Activated CD8-positive, alpha-beta memory T cell treated with anti-CD3 and anti-CD28 coated beads for 4 hours (primary cell): ENCODE measurements around the gene ATE1.
A peak's percentile ranks its signal among the peaks of the same experiment; 100 is the strongest.
"Not testable (repeated sequence)": the region's sequence is repeated elsewhere in the genome, so short reads cannot be mapped to it uniquely, and the experiment has no call there.

ENCODE experiments used
- DNase-seq, 2 donors: peaks; one replicate each; pipeline ENCODE4 v3.0.0-alpha.2; 2020; ENCODE audit warnings: low read depth in 2 of 2

ATE1 gene

GRCh38 chr10:121930268-121931085 lies 2.6 kb upstream of the ATE1 start:
- not testable (repeated sequence) for DNase-seq

DNA sequence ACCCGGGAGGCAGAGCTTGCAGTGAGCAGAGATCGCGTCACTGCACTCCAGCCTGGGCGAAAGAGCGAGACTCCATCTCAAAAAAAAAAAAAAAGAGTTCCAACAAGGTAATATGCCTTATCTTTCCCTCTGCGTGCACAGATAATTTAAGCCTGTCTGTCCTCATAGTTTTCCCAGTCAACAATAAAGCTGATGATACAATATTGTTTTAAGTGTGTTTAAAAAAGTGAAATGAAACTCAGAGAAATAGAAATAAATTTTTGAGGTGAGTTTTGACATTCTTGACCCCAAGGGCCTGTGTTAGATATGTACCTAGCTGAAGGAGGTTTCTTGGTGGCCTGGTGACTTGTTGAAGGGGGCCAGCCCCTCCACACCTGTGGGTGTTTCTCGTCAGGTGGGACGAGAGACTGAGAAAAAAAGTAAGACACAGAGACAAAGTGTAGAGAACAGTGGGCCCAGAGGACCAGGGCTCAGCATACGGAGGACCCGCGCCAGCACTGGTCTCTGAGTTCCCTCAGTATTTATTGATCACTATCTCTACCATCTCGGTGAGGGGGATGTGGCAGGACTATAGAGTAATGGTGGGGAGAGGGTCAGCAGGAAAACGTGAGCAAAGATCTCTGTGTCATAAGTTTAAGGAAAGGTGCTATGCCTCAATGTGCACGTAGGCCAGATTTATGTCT lies 1.9 kb upstream of the ATE1 start:
- not testable (repeated sequence) for DNase-seq

DNA sequence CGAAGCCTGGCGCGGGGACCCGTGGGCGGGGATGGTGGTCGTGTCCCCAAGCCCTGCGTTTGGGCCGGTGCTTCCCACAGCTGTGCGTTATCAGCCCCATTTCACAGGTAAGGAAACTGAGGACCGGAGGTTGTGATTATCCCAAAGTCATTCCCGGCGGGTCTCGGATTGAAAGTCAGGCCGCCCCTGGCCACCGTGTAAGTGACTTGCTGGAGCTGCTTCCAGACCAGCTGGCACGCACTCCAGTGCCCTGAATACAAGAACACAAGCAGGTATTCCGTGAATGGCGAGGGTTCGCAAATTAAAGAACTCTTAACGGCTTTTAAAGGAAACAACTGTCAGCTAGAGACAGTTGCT lies 675 bp upstream of the ATE1 start:
- DNase-seq = no peak

- peak in 1 of 2 donors; percentile 11 for DNase-seq
Observed at GRCh38 chr10:121927318-121927840, 452 bp downstream of the ATE1 start.

- DNase-seq = no peak
Observed at GRCh38 chr10:121926671-121927317, 1.0 kb downstream of the ATE1 start.

DNA sequence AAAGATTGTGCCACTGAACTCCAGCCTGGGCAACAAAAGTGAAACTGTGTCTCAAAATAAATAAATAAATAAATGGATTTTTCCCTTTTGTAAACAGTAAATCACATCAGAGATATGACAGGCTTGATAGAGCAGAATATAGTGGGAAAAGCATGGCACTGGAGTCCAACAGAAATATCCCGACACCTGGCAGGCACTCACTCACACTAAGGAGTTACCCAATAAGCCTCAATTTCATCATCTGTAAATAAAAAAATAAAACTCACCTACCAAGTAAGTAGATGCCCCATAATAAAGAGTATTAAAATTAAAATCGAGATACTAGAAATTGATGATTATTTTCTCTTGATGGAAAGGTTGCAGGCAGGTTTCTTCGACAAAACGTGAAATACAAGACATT lies 1.7 kb downstream of the ATE1 start:
- DNase-seq = no peak

- DNase-seq = no peak
Observed at GRCh38 chr10:121921238-121921931, 6.4 kb downstream of the ATE1 start.

DNA sequence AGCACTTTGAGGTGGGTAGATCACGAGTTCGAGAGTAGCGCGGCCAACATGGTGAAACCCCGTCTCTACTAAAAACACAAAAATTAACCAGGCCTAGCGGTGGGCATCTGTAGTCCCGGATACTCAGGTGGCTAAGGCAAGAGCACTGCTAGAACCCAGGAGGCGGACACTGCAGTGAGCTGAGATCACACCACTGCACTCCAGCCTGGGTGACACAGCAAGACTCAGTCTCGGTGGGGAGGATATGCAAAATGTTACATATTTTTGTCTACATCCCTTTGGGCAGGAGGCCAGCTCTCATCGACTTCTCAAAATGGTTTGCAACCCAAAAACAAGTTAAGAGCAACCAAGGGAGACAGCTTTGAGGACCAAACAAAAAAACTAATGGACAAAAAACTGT lies 8.2 kb downstream of the ATE1 start:
- no peak for DNase-seq

- DNase-seq = not testable (repeated sequence)
Observed at GRCh38 chr10:121918800-121919199, 9.0 kb downstream of the ATE1 start.

GRCh38 chr10:121914661-121915060 lies 13.2 kb downstream of the ATE1 start:
- no peak for DNase-seq

- no peak for DNase-seq
Observed at GRCh38 chr10:121911421-121911697, 16.5 kb downstream of the ATE1 start.

DNA sequence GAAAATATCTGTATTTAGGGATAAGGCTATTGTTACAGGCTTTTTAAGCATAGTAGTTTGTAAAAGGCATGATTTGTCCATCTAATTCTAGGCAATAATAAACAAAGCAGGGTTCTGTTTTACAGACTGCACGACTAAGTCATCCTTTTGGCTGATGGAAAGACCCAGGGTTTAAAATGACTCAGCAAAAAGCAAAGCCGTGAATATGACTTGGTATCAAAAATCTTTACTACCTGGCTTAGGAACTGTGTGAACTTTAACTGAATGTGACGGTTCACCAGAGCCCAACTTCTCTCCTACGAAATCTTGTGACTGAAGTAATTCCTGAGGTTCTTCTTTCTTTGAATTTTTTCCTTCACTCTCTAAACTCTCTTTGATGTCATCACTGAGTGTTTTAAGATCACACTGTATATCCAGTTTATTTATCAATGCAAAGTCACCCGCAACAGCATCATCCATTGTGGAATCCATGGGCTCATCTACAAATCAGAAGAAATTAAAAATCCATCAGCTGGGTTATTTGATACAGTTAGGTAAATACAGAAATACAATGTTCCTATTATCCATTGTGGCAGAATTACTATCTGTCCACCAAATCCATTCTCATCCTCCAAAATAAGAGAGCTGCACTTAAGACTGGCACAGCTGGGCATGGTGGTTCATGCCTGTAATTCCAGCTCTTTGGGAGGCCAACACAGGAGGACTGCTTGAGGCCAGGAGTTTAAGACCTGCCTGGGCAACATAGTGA lies 17.0 kb downstream of the ATE1 start:
- DNase-seq = no peak

DNA sequence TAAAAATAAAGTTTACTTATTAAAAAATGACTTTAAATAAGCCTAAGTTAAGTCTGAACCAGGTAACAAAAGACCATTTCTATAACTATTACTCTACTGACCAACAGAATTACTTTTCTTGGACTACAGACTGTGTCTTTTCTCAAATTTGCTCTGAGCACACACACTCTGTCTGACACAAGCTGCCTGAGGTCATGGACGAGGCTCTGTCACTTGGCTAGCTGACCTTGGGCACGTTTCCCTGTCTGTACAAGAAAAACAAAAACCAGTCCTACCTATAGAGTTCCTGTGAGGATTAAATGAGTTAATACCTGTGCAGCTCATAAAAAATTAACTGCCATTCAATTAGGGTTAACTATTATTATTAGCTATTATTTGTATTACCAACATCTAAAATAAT lies 22.9 kb downstream of the ATE1 start:
- DNase-seq = no peak

DNA sequence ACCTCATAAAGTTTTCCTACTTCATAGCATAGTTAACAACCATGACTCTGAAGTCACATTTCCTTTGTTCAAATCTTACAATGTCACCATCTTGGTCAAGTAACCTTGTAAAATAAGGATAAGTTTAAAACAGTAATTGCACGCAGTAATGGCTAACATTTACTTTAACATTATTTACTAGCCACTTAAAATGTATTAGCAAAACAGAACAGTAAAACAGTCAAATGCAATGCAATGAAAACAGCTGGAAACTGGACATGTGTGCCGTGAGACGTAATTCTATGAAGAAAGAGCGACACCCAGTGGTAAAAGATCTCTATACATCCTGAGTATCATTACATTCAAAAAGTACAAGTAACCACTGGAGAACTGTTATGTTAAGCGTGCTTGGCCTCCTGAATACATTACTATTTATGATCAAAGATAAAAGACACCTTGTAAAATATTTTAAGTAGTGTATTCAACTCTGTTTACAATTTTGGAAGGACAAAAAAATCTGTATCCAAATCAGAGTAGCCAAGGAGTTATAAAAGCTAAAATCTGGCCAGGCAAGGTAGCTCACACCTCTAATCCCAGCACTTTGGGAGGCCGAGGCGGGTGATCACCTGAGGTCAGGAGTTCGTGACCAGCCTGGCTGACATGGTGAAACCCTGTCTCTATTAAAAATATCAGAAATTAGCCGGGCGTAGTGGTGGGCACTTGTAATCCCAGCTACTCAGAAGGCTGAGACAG lies 27.2 kb downstream of the ATE1 start:
- DNase-seq = no peak

DNA sequence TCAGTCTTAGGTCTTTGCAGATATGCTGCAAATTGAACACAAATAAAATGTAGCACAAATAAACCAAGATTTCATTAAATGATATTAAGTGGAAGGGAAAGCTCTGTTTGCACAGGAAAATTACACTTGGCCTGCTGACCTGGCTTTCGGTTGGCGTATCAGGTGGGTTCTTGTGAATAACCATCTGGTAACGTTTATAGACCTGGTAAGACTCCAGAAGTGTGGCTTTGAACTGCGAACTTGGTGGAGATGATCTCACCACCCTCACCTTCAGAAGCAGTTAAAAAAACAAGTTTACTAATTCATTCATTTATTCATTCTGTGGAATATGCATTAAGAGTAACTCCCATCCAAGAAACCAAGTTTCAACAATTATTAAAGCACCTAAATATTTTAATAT lies 28.1 kb downstream of the ATE1 start:
- no peak for DNase-seq

DNA sequence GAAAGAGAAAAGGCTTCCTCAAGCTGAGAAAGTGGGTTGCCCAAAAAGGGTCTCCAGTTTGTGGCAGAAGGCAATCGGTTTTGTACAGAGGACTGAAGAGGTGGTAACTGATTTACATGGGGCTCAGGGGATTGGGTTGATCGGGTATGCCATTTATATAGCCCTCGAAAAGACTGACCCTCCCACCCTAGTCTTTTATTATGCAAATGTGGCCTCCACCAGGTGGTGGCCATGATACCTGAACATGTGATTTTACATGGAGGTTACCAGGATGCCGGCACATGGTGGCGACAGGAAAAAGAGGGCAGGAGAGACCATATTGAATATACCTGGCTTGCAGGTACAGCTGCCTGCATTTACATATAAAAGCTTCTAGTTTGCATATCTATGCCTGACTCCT lies 36.7 kb downstream of the ATE1 start:
- DNase-seq = no peak

DNA sequence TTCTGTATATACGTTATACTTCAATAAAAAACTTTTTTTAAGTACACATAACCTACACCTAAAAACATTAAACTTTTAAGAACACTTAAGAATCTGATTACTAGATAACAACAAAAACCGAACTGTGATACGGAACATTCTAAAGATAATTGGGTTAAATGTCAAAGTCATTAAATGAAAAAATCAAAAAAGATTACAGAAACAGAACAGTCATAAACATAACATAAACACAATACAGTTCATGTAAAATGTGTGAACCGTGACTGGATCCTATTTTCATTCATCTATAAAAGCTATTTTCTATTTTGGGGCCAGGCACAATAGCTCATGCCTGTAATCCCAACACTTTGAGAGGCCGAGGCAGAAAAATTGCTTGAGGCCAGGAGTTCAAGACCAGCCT lies 38.6 kb downstream of the ATE1 start:
- no peak for DNase-seq

DNA sequence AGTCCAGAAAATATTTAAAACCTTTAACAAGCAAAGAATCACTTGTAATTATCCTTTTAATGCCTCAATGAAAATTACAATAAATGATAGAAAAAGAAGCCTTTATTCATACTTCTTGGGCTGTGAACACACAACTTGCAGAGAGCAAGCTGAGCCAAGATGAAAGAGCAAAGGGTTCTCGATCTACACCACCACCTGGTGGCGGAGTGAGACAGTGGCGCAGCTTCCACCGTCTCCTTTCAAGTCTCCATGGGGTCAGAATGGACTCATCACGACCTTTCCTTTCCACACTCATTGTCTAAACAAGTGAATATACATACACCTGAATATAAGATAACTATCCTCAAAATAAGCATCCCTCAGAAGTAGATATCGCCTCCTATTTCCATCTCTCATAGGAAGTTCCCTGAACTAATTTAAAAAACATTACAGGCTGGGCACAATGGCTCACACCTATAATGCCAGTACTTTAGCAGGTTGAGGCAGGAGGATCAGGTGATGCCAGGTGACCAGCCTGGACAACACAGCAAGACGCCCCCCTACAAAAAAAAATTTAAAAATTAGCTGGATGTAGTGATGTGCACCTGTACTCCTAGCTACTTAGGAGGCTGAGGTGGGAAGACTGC lies 40.7 kb downstream of the ATE1 start:
- DNase-seq = no peak

DNA sequence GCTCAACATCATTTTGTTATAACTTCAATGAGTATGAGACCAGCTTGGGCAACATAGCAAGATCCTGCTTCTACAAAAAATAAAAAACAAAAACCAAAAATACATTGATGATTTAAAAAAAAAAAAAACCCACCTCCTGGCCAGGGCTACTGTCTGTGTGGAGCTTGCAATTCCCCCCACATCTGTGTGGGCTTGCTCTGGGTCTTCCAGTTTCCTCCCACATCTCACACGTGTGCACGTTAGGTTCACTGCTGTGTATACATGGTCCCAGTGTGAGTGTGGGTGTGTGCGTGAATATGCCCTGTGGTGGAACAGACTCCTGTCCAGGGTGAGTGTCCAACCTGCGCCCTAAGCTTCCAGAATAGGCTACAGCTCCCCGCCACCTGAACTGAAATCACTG lies 41.6 kb downstream of the ATE1 start:
- DNase-seq = no peak

GRCh38 chr10:121880895-121881294 lies 46.9 kb downstream of the ATE1 start:
- DNase-seq = no peak
